Cardiac fibroblast (primary cell): Measurements from ENCODE around the gene PDE4D.

ENCODE experiments used
- DNase-seq, 2 donors: peaks; one replicate each; pipeline versions ENCODE4 v3.0.0 to v3.0.0-alpha.2; 2010; ENCODE audit warnings: low read depth in 2 of 2
- H3K4me3 ChIP-seq, 2 donors: replicated peaks in 1 of 2; 1 replicate in 1 of 2; 2 replicates in 1 of 2; pipeline ENCODE4 v1.5.1; 2011; ENCODE audit warnings: low read depth in 2 of 2, low read length in 2 of 2, mild to moderate bottlenecking in 2 of 2, moderate library complexity in 1 of 2
- CTCF ChIP-seq: IDR thresholded peaks from one replicate; pipeline ENCODE4 v1.5.1; 2011; ENCODE audit warnings: low read depth, mild to moderate bottlenecking, low read length, inconsistent platforms

PDE4D gene

GRCh38 chr5:59532979-59533729 lies 360.4 kb downstream of the PDE4D start:
- H3K4me3 ChIP-seq: no peak overlapping the region
- no peak for DNase-seq
- TF ChIP-seq CTCF: no peak

- no peak for TF ChIP-seq CTCF
- no peak for DNase-seq
- no peak overlapping the region for H3K4me3 ChIP-seq
Measured at GRCh38 chr5:59529239-59529638, 364.3 kb downstream of the PDE4D start.

GRCh38 chr5:59528202-59528862 lies 365.2 kb downstream of the PDE4D start:
- TF ChIP-seq CTCF: no peak
- H3K4me3 ChIP-seq: no peak overlapping the region
- no peak for DNase-seq

- peak; percentile 33 to 86 for DNase-seq
- no peak for TF ChIP-seq CTCF
- no peak overlapping the region for H3K4me3 ChIP-seq
Measured at GRCh38 chr5:59525957-59526356, 367.6 kb downstream of the PDE4D start.

- no peak overlapping the region for H3K4me3 ChIP-seq
- TF ChIP-seq CTCF: no peak
- no peak for DNase-seq
Measured at GRCh38 chr5:59525311-59525710, 368.2 kb downstream of the PDE4D start.

GRCh38 chr5:59522201-59522831 lies 371.2 kb downstream of the PDE4D start:
- no peak for DNase-seq
- no peak for TF ChIP-seq CTCF
- H3K4me3 ChIP-seq: no peak overlapping the region
